Measurements from ENCODE around the gene NOX1.
"Not testable (repeated sequence)": the region's sequence is repeated elsewhere in the genome, so short reads cannot be mapped to it uniquely, and the experiment has no call there.

- TF ChIP-seq CTCF (optimal IDR thresholded peaks at IDR 0.05 in 1 of 3, IDR thresholded peaks at IDR 0.05 in 1 of 3, conservative IDR thresholded peaks at IDR 0.05 in 1 of 3; ENCODE audit: extremely low read depth in 1 of 3, insufficient read depth in 2 of 3, low read length in 3 of 3); EZH2 (IDR thresholded peaks at IDR 0.05; ENCODE audit: low read length): not testable (repeated sequence)
Measured at GRCh38 chrX:100796371-100796770, 77.8 kb downstream of the NOX1 start.
